H9 (cell line): ENCODE measurements around the gene TIFAB. TPM values are rescaled to one million over a fixed set of nuclear protein-coding genes. Genes with fewer than 3 reads are reported as not detected.

Experiments
- DNase-seq: peaks from one replicate; pipeline ENCODE4 v3.0.0-alpha.2; 2017
- H2AFZ ChIP-seq: one replicate; pipeline ENCODE4 v1.6.1; 2013; ENCODE audit warnings: mild to moderate bottlenecking, low read length, control low read depth, moderate library complexity
- H2AK5ac ChIP-seq: 2 replicates; pipeline ENCODE4 v1.6.1; 2013; ENCODE audit warnings: low read length, control low read depth, mixed read lengths; ENCODE audit not compliant: insufficient read length
- H2BK120ac ChIP-seq: one replicate; pipeline ENCODE4 v1.6.1; 2013; ENCODE audit warnings: low read depth, mild to moderate bottlenecking, low read length, control low read depth, inconsistent platforms; ENCODE audit not compliant: poor library complexity, severe bottlenecking
- H2BK12ac ChIP-seq: 2 replicates; pipeline ENCODE4 v1.6.1; 2013; ENCODE audit warnings: low read length, control low read depth, mixed read lengths, low read depth; ENCODE audit not compliant: insufficient read length
- H2BK15ac ChIP-seq: 2 replicates; pipeline ENCODE4 v1.6.1; 2013; ENCODE audit warnings: low read depth, low read length, control low read depth
- H2BK20ac ChIP-seq: one replicate; pipeline ENCODE4 v1.6.1; 2013; ENCODE audit warnings: low read depth, mild to moderate bottlenecking, low read length, control low read depth, inconsistent platforms; ENCODE audit not compliant: poor library complexity, severe bottlenecking
- H2BK5ac ChIP-seq: 2 replicates; pipeline ENCODE4 v1.6.1; 2013; ENCODE audit warnings: low read length, control low read depth, mixed read lengths; ENCODE audit not compliant: insufficient read length
- H3K14ac ChIP-seq: 2 replicates; pipeline ENCODE4 v1.6.1; 2013; ENCODE audit warnings: low read length, control low read depth; ENCODE audit not compliant: insufficient read depth
- H3K18ac ChIP-seq: 2 replicates; pipeline ENCODE4 v1.6.1; 2013; ENCODE audit warnings: low read depth, mild to moderate bottlenecking, mixed read lengths, low read length, control low read depth; ENCODE audit not compliant: insufficient read length
- H3K23ac ChIP-seq: 2 replicates; pipeline ENCODE4 v1.6.1; 2013; ENCODE audit warnings: low read length, control low read depth, mixed read lengths, low read depth; ENCODE audit not compliant: insufficient read length
- H3K23me2 ChIP-seq: 2 replicates; pipeline ENCODE4 v1.6.1; 2013; ENCODE audit warnings: low read depth, mild to moderate bottlenecking, mixed read lengths, low read length, control low read depth; ENCODE audit not compliant: insufficient read length, poor library complexity, severe bottlenecking
- H3K27ac ChIP-seq: 2 replicates; pipeline ENCODE4 v1.5.1; 2013; ENCODE audit warnings: low read length, control low read depth, mixed read lengths, low read depth; ENCODE audit not compliant: insufficient read length
- H3K27me3 ChIP-seq: 2 replicates; pipeline ENCODE4 v1.6.1; 2013; ENCODE audit warnings: low read length, control low read depth, inconsistent platforms; ENCODE audit not compliant: insufficient read depth
- H3K4ac ChIP-seq: 2 replicates; pipeline ENCODE4 v1.6.1; 2013; ENCODE audit warnings: low read depth, mild to moderate bottlenecking, control low read depth, inconsistent platforms, low read length, moderate library complexity
- H3K4me1 ChIP-seq: 2 replicates; pipeline ENCODE4 v1.6.1; 2013; ENCODE audit warnings: low read length, control low read depth, inconsistent platforms; ENCODE audit not compliant: insufficient read depth
- H3K4me2 ChIP-seq: 2 replicates; pipeline ENCODE4 v1.6.1; 2013; ENCODE audit warnings: low read length, control low read depth, mixed read lengths; ENCODE audit not compliant: insufficient read length, insufficient read depth
- H3K56ac ChIP-seq: 2 replicates; pipeline ENCODE4 v1.6.1; 2013; ENCODE audit warnings: low read depth, mild to moderate bottlenecking, mixed read lengths, low read length, control low read depth; ENCODE audit not compliant: insufficient read length
- H3K79me1 ChIP-seq: 2 replicates; pipeline ENCODE4 v1.6.1; 2013; ENCODE audit warnings: low read depth, mild to moderate bottlenecking, moderate library complexity, low read length, control low read depth, inconsistent platforms; ENCODE audit not compliant: insufficient read depth, poor library complexity, severe bottlenecking
- H3K79me2 ChIP-seq: 2 replicates; pipeline ENCODE4 v1.6.1; 2013; ENCODE audit warnings: low read length, control low read depth, inconsistent platforms; ENCODE audit not compliant: insufficient read depth
- H3K9ac ChIP-seq: 2 replicates; pipeline ENCODE4 v1.6.1; 2013; ENCODE audit warnings: low read length, control low read depth, mixed read lengths; ENCODE audit not compliant: insufficient read length; ENCODE audit errors: extremely low read depth
- H3K9me3 ChIP-seq: one replicate; pipeline ENCODE4 v1.6.1; 2013; ENCODE audit warnings: low read depth, low read length, inconsistent platforms; ENCODE audit not compliant: control insufficient read depth
- H3T11ph ChIP-seq: one replicate; pipeline ENCODE4 v1.6.1; 2013; ENCODE audit warnings: mild to moderate bottlenecking, low read length, control low read depth, inconsistent platforms
- H4K20me1 ChIP-seq: one replicate; pipeline ENCODE4 v1.6.1; 2013; ENCODE audit not compliant: control insufficient read depth, insufficient read length, insufficient read depth
- H4K5ac ChIP-seq: 2 replicates; pipeline ENCODE4 v1.6.1; 2013; ENCODE audit warnings: low read depth, mild to moderate bottlenecking, mixed read lengths, low read length, control low read depth; ENCODE audit not compliant: insufficient read length
- H4K8ac ChIP-seq: replicated peaks from 2 replicates; pipeline ENCODE4 v1.6.1; 2013; ENCODE audit warnings: low read length, control low read depth, mixed read lengths, low read depth; ENCODE audit not compliant: insufficient read length
- H4K91ac ChIP-seq: 2 replicates; pipeline ENCODE4 v1.6.1; 2013; ENCODE audit warnings: low read depth, mild to moderate bottlenecking, moderate library complexity, mixed read lengths, low read length, control low read depth; ENCODE audit not compliant: insufficient read length
- H3K27ac Mint-ChIP-seq, 3 experiments: 2 replicates in 2 of 3; 3 replicates in 1 of 3; pipeline ENCODE4 v1.8.0; 2020 to 2021; ENCODE audit warnings: mixed read lengths in 3 of 3, mild to moderate bottlenecking in 1 of 3, moderate library complexity in 1 of 3
- H3K27me3 Mint-ChIP-seq: 2 replicates; pipeline ENCODE4 v1.8.0; 2021; ENCODE audit warnings: low read depth, mild to moderate bottlenecking, moderate library complexity, mixed read lengths
- H3K36me3 Mint-ChIP-seq, 3 experiments: 2 replicates in 2 of 3; 3 replicates in 1 of 3; pipeline ENCODE4 v1.8.0; 2020 to 2021; ENCODE audit warnings: low read depth in 3 of 3, mixed read lengths in 3 of 3; ENCODE audit not compliant: insufficient read depth in 1 of 3
- H3K4me1 Mint-ChIP-seq, 2 experiments: 2 replicates each; pipeline ENCODE4 v1.8.0; 2020; ENCODE audit warnings: mixed read lengths in 2 of 2
- H3K4me3 Mint-ChIP-seq, 2 experiments: 2 replicates in 1 of 2; 3 replicates in 1 of 2; pipeline ENCODE4 v1.8.0; 2020 to 2021; ENCODE audit warnings: mild to moderate bottlenecking in 2 of 2, mixed read lengths in 2 of 2, moderate library complexity in 1 of 2
- H3K9me3 Mint-ChIP-seq, 2 experiments: 2 replicates in 1 of 2; 3 replicates in 1 of 2; pipeline ENCODE4 v1.8.0; 2020; ENCODE audit warnings: mild to moderate bottlenecking in 2 of 2, mixed read lengths in 2 of 2, moderate library complexity in 1 of 2
- WGBS: extraction: QIAGEN DNeasy Blood & Tissue Kit; methylation state at CpG from one replicate; pipeline ENCODE4 v1.1.7; 2013; ENCODE audit warnings: missing lambda C conversion rate, low lambda C conversion rate, mixed read lengths; ENCODE audit not compliant: insufficient read length; ENCODE audit errors: extremely low coverage; 5-methylcytosine and 5-hydroxymethylcytosine counted together
- total RNA-seq: library from RNA; stranded (reverse); gene quantifications from 2 replicates; pipeline ENCODE4 v1.2.1, GENCODE V29; 2021
- TF ChIP-seq, protein P1 (sequence below): fragments of 200-600 bp; sonication (generic); conservative IDR thresholded peaks from 3 replicates; pipeline ENCODE4 v1.8.0; 2021; ENCODE audit warnings: antibody characterized with exemption, mild to moderate bottlenecking

TIFAB gene
- total RNA-seq, 1 experiment from 2014 or later = not detected

DNA sequence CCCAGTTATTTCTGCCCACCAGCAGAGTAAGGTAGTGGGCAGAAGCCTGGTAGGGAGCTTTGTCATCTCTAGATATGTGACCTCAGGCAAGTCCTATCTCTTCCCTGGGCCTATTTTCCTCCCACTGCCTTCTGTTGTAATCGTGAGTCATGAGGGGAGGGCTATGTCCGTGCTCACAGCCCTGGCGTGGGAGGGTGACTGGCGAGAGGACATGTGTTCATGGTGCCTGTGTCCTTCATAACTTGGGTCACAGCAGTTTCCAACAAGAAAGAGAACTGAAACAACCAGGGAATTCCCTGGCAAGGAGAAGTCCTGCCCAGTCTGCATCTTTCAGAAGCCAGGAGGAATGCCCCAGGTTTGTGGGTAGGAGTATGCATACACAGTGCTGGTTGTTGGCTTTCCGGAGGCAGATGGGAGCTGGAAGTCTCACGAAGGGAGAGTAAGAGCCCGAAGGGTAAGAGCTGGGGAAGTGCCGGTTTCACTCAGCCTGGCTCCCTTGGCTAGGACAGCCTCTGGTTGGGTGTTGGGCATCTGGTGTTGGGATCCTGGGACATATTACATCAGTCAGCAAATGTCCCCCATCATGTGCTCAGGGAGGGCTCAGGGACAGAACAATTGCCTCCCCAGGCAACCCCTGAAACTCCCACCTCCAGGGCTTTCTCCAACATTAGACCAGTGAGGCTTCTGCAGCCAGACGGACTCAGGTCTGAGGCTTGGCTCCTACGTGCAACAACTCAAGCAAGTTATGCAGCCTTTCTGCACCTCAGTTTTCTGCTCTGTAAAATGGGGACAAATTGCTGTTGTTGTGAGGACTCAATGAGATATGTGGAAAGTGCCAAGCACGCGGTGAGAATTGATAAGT, 4.3 kb upstream of the TIFAB start:
- DNase-seq = no peak
- Histone ChIP-seq H3K4me2 (no peak overlapping the region), H2AFZ (no peak overlapping the region), H3K79me1 (no peaks in the 10 kb centered on the region), H2AK5ac (no peak overlapping the region), H3K9ac (no peak overlapping the region), H3K4me1 (no peaks in the 10 kb centered on the region), H3K18ac (no peak overlapping the region), H3K4ac (no peak overlapping the region), H3K79me2 (no peaks in the 10 kb centered on the region), H3K23me2 (no peaks in the 10 kb centered on the region), H2BK15ac (no peak overlapping the region), H3K23ac (no peak overlapping the region), H3K14ac (no peak overlapping the region; the same call in 1 of the 2 replicates), H4K91ac (no peak overlapping the region), H2BK20ac (no peak overlapping the region), H3K56ac (no peak overlapping the region), H4K5ac (no peak overlapping the region), H3K9me3 (no peaks in the 10 kb centered on the region), H4K20me1 (no peaks in the 10 kb centered on the region), H2BK120ac (no peak overlapping the region), H2BK5ac (no peak overlapping the region), H3T11ph (no peak overlapping the region), H3K27me3 (peaks cover 3% of the 10 kb centered on the region), H2BK12ac (no peak overlapping the region), H4K8ac (no peak overlapping the region), H3K27ac (no peak overlapping the region)
- Mint-ChIP-seq H3K27me3 (peaks cover 97% of the 10 kb centered on the region), H3K9me3 (no peaks in the 10 kb centered on the region; a peak in 1 of 5 replicates), H3K27ac (no peak overlapping the region), H3K4me3 (no peak overlapping the region), H3K4me1 (no peaks in the 10 kb centered on the region), H3K36me3 (no peaks in the 10 kb centered on the region)
- TF ChIP-seq, protein P1, sequence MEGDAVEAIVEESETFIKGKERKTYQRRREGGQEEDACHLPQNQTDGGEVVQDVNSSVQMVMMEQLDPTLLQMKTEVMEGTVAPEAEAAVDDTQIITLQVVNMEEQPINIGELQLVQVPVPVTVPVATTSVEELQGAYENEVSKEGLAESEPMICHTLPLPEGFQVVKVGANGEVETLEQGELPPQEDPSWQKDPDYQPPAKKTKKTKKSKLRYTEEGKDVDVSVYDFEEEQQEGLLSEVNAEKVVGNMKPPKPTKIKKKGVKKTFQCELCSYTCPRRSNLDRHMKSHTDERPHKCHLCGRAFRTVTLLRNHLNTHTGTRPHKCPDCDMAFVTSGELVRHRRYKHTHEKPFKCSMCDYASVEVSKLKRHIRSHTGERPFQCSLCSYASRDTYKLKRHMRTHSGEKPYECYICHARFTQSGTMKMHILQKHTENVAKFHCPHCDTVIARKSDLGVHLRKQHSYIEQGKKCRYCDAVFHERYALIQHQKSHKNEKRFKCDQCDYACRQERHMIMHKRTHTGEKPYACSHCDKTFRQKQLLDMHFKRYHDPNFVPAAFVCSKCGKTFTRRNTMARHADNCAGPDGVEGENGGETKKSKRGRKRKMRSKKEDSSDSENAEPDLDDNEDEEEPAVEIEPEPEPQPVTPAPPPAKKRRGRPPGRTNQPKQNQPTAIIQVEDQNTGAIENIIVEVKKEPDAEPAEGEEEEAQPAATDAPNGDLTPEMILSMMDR = no peak
- no CpG with 5 or more reads among the region's 12 CpGs for WGBS
